ENCODE results near the gene CARS1.

CARS1 gene

GRCh38 chr11:3057069-3057963 is at the start of gene CARS1:
Gene CARS1 (minus strand): TSS chr11:3057423. CDS start chr11:3057367, 56 bp downstream.
- DNase-seq, result peak; percentile 98

GRCh38 chr11:3105791-3106735 is 48.8 kb upstream of the CARS1 start:
- no peak for DNase-seq

- no peak for DNase-seq
These were observed 48.0 kb upstream of the CARS1 start for GRCh38 chr11:3104961-3105790.

- DNase-seq, result no peak
These were observed 47.0 kb upstream of the CARS1 start for GRCh38 chr11:3104051-3104714.

- no peak for DNase-seq
These were observed 45.9 kb upstream of the CARS1 start for GRCh38 chr11:3103076-3103475.

GRCh38 chr11:3102641-3102921 is 45.4 kb upstream of the CARS1 start:
- DNase-seq, result no peak

- DNase-seq, result no peak
These were observed 44.9 kb upstream of the CARS1 start for GRCh38 chr11:3101921-3102640.

GRCh38 chr11:3099178-3099577 is 42.0 kb upstream of the CARS1 start:
- peak in 2 of 3 donors; percentile 30 to 37 for DNase-seq

- DNase-seq, result no peak
These were observed 39.8 kb upstream of the CARS1 start for GRCh38 chr11:3096909-3097530.

GRCh38 chr11:3095712-3096361 is 38.6 kb upstream of the CARS1 start:
- DNase-seq, result peak; percentile 8 to 44 (median 33)

- no peak for DNase-seq
These were observed 37.1 kb upstream of the CARS1 start for GRCh38 chr11:3094223-3094824.

GRCh38 chr11:3093281-3094191 is 36.3 kb upstream of the CARS1 start:
- DNase-seq, result no peak

- no peak for DNase-seq
These were observed 35.4 kb upstream of the CARS1 start for GRCh38 chr11:3092603-3093141.

GRCh38 chr11:3091846-3092602 is 34.8 kb upstream of the CARS1 start:
- peak; percentile 66 to 75 (median 68) for DNase-seq

GRCh38 chr11:3091081-3091845 is 34.0 kb upstream of the CARS1 start:
- no peak for DNase-seq

GRCh38 chr11:3090096-3090901 is 33.1 kb upstream of the CARS1 start:
- no peak for DNase-seq

Data from suppressor macrophage treated with lipopolysaccharide for 1 hour (primary cell).